GM18511 (cell line): Measurements from ENCODE around the gene ATP5PD.

ENCODE experiments used
- ATAC-seq: cut with Tn5 transposase; IDR thresholded peaks from one replicate; pipeline ENCODE4 v1.9.1; 2021; ENCODE audit warnings: mild to moderate bottlenecking, moderate library complexity; ENCODE audit not compliant: unreplicated experiment

ATP5PD gene

GRCh38 chr17:75001915-75002843 lies 44.6 kb downstream of the ATP5PD start:
- no peak for ATAC-seq

- ATAC-seq: no peak
Observed at GRCh38 chr17:74999523-74999922, 47.2 kb downstream of the ATP5PD start.

- no peak for ATAC-seq
Observed at GRCh38 chr17:74998783-74999182, 48.0 kb downstream of the ATP5PD start.

GRCh38 chr17:74995847-74996246 lies 50.9 kb downstream of the ATP5PD start:
- no peak for ATAC-seq

GRCh38 chr17:74994440-74994839 lies 52.3 kb downstream of the ATP5PD start:
- ATAC-seq: no peak

- no peak for ATAC-seq
Observed at GRCh38 chr17:74992223-74992622, 54.5 kb downstream of the ATP5PD start.

- no peak for ATAC-seq
Observed at GRCh38 chr17:74990581-74991105, 56.1 kb downstream of the ATP5PD start.
